Erythroblast (primary cell): ENCODE data around the gene ELP2.

Experiments used
- GATA1 ChIP-seq: IDR thresholded peaks from 2 replicates; pipeline ENCODE4 v1.6.1; 2011; ENCODE audit warnings: low read depth, mild to moderate bottlenecking, control low read depth, low read length, moderate library complexity
- POLR2A ChIP-seq: IDR thresholded peaks from 2 replicates; pipeline ENCODE4 v1.6.1; 2011; ENCODE audit warnings: mild to moderate bottlenecking, low read length

DNA sequence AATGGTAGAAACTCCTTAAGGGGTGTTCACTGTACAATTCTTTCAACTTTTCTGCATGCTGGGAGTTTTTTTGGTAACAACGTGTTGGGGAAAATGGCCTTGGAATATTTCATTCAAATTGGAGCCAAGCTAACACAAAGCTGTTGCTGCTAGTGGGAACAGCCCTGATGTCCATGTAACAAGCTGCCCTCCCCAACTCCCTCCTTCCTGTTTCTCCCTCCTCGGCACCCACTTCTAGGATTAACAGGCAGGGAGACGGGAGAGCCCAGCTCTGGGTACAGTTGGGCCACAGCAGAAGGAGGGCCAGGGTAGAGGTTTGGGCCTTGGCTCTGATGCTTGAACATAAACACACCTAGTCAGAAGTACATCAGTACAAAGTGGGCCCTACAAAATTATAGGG is 48.2 kb downstream of the ELP2 start:
- TF ChIP-seq POLR2A (no peak), GATA1 (no peak)
